Esophagus muscularis mucosa (tissue), 3 donors: ENCODE results near the gene CDC45.

ENCODE experiments used
- CTCF ChIP-seq, 3 experiments: fragments of 200-600 bp in 2 of 3; fragments of 450-650 bp in 1 of 3; sonication (generic) in 2 of 3; IDR thresholded peaks; one replicate each; pipeline ENCODE4 v1.5.1; 2017 to 2019; ENCODE audit warnings: antibody characterized with exemption in 3 of 3, mild to moderate bottlenecking in 2 of 3, moderate library complexity in 1 of 3
- POLR2A ChIP-seq: fragments of 450-650 bp; IDR thresholded peaks from one replicate; pipeline ENCODE4 v1.6.1; 2017; ENCODE audit warnings: antibody characterized with exemption, moderate library complexity, mild to moderate bottlenecking, low read depth
- POLR2AphosphoS5 ChIP-seq, 2 donors: sonication (generic); formaldehyde crosslinking; IDR thresholded peaks; one replicate each; pipeline ENCODE4 v1.6.1; 2017; ENCODE audit warnings: antibody characterized with exemption in 2 of 2

- TF ChIP-seq CTCF (IDR thresholded peaks at IDR 0.05) (no peak), POLR2A (no peak), POLR2AphosphoS5 (IDR thresholded peaks at IDR 0.05) (no peak)
These were observed 3.9 kb downstream of the CDC45 start for GRCh38 chr22:19483481-19484244.
